GM21723 (cell line): ENCODE results near the gene EXOSC3.
"Not testable (repeated sequence)": the region's sequence is repeated elsewhere in the genome, so short reads cannot be mapped to it uniquely, and the experiment has no call there.

Experiments used
- ATAC-seq: cut with Tn5 transposase; IDR thresholded peaks from one replicate; pipeline ENCODE4 v1.9.1; 2021; ENCODE audit warnings: mild to moderate bottlenecking, moderate library complexity; ENCODE audit not compliant: unreplicated experiment

The EXOSC3 gene

GRCh38 chr9:37784616-37785483 is at the start of gene EXOSC3:
Gene EXOSC3, minus strand, starts transcription at chr9:37785064. Its CDS starts 20 bp downstream, at chr9:37785044.
- peak; percentile 93 for ATAC-seq

GRCh38 chr9:37827483-37828165 is 42.8 kb upstream of the EXOSC3 start:
- ATAC-seq = no peak

GRCh38 chr9:37825174-37825573 is 40.3 kb upstream of the EXOSC3 start:
- not testable (repeated sequence) for ATAC-seq

GRCh38 chr9:37820142-37820541 is 35.3 kb upstream of the EXOSC3 start:
- ATAC-seq = no peak

GRCh38 chr9:37818849-37819248 is 34.0 kb upstream of the EXOSC3 start:
- ATAC-seq = no peak

- ATAC-seq = no peak
Measured at GRCh38 chr9:37812773-37813379, 28.0 kb upstream of the EXOSC3 start.

GRCh38 chr9:37811906-37812476 is 27.1 kb upstream of the EXOSC3 start:
- no peak for ATAC-seq

- not testable (repeated sequence) for ATAC-seq
Measured at GRCh38 chr9:37809676-37810075, 24.8 kb upstream of the EXOSC3 start.

- no peak for ATAC-seq
Measured at GRCh38 chr9:37806271-37806670, 21.4 kb upstream of the EXOSC3 start.

- ATAC-seq = no peak
Measured at GRCh38 chr9:37801959-37802711, 17.3 kb upstream of the EXOSC3 start.

GRCh38 chr9:37801287-37801850 is 16.5 kb upstream of the EXOSC3 start:
- peak; percentile 53 for ATAC-seq

- peak; percentile 70 for ATAC-seq
Measured at GRCh38 chr9:37800631-37801286, 15.9 kb upstream of the EXOSC3 start, which contains the start of gene DCAF10. Gene DCAF10, plus strand, starts transcription at chr9:37800797. Its CDS starts 70 bp downstream, at chr9:37800867.

- ATAC-seq = no peak
Measured at GRCh38 chr9:37798677-37799076, 13.8 kb upstream of the EXOSC3 start.

- ATAC-seq = no peak
Measured at GRCh38 chr9:37796232-37796631, 11.4 kb upstream of the EXOSC3 start.

GRCh38 chr9:37792122-37792521 is 7.3 kb upstream of the EXOSC3 start:
- ATAC-seq = no peak

- no peak for ATAC-seq
Measured at GRCh38 chr9:37790096-37790495, 5.2 kb upstream of the EXOSC3 start.

- ATAC-seq = no peak
Measured at GRCh38 chr9:37788332-37788731, 3.5 kb upstream of the EXOSC3 start.

- no peak for ATAC-seq
Measured at GRCh38 chr9:37787059-37787458, 2.2 kb upstream of the EXOSC3 start.

- ATAC-seq = peak; percentile 1
Measured at GRCh38 chr9:37784291-37784615, 611 bp downstream of the EXOSC3 start.

- ATAC-seq = no peak
Measured at GRCh38 chr9:37778534-37778933, 6.3 kb downstream of the EXOSC3 start.
